Tibial artery (tissue), 4 donors: ENCODE measurements around the gene RPL38.

Experiments
- DNase-seq, 2 donors: peaks; one replicate each; pipeline ENCODE4 v3.0.0-alpha.2; 2019
- H3K27ac ChIP-seq, 2 donors: fragments of 200-600 bp; sonication (generic) in 1 of 2; 1 replicate in 1 of 2; 2 replicates in 1 of 2; pipeline ENCODE4 v1.5.1; 2018 to 2019; ENCODE audit warnings: mild to moderate bottlenecking in 1 of 2
- H3K27me3 ChIP-seq, 2 donors: fragments of 200-600 bp; sonication (generic) in 1 of 2; one replicate each; pipeline versions ENCODE4 v1.5.1 to v1.6.0; 2016 to 2019
- H3K36me3 ChIP-seq, 3 donors: fragments of 200-600 bp; sonication (generic) in 2 of 3; one replicate each; pipeline ENCODE4 v1.5.1; 2016 to 2019; ENCODE audit warnings: mild to moderate bottlenecking in 2 of 3
- H3K4me1 ChIP-seq, 4 donors: fragments of 200-600 bp; sonication (generic) in 2 of 4; 1 replicate in 3 of 4; 2 replicates in 1 of 4; pipeline ENCODE4 v1.5.1; 2016 to 2019
- H3K4me3 ChIP-seq, 2 donors: fragments of 200-600 bp; sonication (generic) in 1 of 2; 1 replicate in 1 of 2; 2 replicates in 1 of 2; pipeline ENCODE4 v1.5.1; 2018 to 2019; ENCODE audit warnings: mild to moderate bottlenecking in 2 of 2
- H3K9me3 ChIP-seq, 3 donors: fragments of 200-600 bp; sonication (generic) in 1 of 3; one replicate each; pipeline ENCODE4 v1.5.1; 2016 to 2019
- intact Hi-C: fragments of 100-400 bp; cut with DNase I; formaldehyde crosslinking; loops from one replicate; pipeline ENCODE4 v1.15.0; 2023; ENCODE audit warnings: low total_unique reads
- TF ChIP-seq, protein P1 (sequence below), 2 experiments: fragments of 200-600 bp in 1 of 2; fragments of 450-650 bp in 1 of 2; IDR thresholded peaks; one replicate each; pipeline ENCODE4 v1.5.1; 2017 to 2019; ENCODE audit warnings: antibody characterized with exemption in 2 of 2, mild to moderate bottlenecking in 1 of 2, moderate library complexity in 1 of 2

The RPL38 gene

DNA sequence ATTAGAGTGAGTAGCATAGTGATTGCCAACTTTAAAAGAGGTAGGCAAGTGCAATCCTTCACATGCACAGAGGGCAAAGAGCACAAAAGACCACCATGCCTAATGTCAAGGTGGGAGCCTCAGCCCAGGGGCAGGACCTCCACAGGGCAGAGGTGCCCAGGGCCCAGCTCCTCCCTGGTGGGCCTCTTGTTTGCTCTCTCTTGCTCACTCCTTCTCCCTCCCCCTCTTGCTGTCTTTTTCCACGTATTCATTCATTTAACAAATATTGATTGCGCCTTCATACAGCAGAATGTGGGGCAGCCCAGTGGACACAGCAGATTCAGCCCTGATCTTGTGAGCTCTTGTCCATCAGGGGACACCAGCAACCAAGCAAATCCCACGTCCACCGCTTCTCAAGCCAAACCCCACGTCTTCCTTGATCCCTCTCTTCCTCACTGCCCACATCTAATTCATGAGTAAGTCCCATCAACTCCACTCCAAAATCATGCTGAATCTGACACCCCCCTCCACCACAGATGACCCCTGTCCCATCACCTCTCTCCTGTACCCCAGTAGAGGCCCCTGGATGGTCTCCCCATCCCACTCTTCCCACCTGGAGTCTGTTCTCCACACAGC is 44.1 kb upstream of the RPL38 start:
- no peak overlapping the region for H3K27ac ChIP-seq
- intact Hi-C loops: no loop called here
- DNase-seq: peak in 1 of 2 donors; percentile 31
- no peaks in the 10 kb centered on the region for H3K4me1 ChIP-seq
- no peak overlapping the region for H3K4me3 ChIP-seq
- H3K27me3 ChIP-seq: peaks cover 0 to 41% of the 10 kb centered on the region in 2 donors
- no peaks in the 10 kb centered on the region for H3K36me3 ChIP-seq
- TF ChIP-seq, protein P1, sequence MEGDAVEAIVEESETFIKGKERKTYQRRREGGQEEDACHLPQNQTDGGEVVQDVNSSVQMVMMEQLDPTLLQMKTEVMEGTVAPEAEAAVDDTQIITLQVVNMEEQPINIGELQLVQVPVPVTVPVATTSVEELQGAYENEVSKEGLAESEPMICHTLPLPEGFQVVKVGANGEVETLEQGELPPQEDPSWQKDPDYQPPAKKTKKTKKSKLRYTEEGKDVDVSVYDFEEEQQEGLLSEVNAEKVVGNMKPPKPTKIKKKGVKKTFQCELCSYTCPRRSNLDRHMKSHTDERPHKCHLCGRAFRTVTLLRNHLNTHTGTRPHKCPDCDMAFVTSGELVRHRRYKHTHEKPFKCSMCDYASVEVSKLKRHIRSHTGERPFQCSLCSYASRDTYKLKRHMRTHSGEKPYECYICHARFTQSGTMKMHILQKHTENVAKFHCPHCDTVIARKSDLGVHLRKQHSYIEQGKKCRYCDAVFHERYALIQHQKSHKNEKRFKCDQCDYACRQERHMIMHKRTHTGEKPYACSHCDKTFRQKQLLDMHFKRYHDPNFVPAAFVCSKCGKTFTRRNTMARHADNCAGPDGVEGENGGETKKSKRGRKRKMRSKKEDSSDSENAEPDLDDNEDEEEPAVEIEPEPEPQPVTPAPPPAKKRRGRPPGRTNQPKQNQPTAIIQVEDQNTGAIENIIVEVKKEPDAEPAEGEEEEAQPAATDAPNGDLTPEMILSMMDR (IDR thresholded peaks at IDR 0.05): no peak
- H3K9me3 ChIP-seq: peaks cover 0 to 4% (median 0%) of the 10 kb centered on the region in 3 donors

DNA sequence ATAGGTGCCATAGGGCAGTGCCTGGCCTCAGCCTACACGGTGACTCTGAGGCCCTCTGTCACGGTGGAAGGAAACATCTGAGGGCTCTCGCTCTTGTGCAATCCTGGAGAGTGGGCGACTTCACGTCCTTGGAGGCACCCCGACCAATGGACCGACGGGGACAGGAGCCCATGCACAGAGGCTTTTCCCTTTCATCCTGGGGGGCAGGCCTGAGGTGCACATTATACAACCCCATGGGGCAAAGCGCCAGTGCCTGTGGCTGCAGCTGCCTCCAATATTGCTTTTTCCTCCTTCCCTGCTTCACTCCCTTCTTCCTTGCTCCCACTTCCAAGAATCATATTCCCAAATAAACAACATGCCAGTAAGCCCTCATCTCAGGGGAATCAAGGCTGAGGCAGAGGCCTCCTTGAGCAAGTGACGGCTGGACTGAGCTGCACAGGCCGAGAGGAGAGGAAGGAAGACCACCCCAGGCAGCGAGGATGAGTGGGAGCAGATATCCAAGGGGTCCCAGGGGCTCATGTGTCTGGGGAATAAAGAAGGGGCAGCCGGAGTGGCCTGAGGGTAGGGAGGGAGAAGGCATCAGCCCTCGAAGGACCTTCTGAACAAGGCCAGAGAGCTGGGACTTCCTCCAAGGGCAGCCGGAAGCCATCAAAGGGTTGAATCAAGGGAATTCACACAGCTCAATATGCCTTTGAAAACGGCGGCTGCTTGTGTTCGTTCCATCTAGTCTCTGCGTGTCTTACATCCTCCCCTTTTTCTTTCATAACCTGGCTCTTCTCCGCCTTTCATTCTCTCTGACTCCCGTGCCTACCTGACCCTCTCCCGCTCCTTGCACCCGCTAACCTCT is 42.6 kb upstream of the RPL38 start:
- DNase-seq: peak in 1 of 2 donors; percentile 51
- Histone ChIP-seq H3K4me3 (no peak overlapping the region), H3K27me3 (peaks cover 0 to 42% of the 10 kb centered on the region in 2 donors)

DNA sequence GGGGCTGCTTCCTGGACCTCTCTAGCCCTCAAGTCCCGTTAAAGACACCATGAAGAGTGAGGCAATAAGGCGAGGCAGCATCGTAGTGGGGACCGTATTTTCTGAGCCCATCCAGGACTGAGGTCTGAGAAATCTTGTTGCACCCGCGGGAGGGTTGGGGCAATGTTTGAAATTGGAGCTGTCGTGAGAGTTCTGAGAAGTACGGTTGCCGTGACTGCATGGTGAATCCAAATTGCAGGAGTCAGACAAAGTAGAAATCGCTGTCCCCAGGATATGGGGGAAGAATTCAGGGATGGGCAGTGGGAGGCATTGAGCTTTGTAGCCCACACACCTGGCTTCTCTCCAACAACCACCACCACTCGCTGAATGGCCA is 42.0 kb upstream of the RPL38 start:
- intact Hi-C loops: no loop called here

More for the DNA sequence above, 42.6 kb upstream of the RPL38 start:
- TF ChIP-seq, protein P1 (IDR thresholded peaks at IDR 0.05): no peak
- Histone ChIP-seq H3K9me3 (peaks cover 0 to 4% (median 0%) of the 10 kb centered on the region in 3 donors), H3K27ac (no peak overlapping the region), H3K4me1 (no peaks in the 10 kb centered on the region), H3K36me3 (no peaks in the 10 kb centered on the region)
- intact Hi-C loops: no loop called here

DNA sequence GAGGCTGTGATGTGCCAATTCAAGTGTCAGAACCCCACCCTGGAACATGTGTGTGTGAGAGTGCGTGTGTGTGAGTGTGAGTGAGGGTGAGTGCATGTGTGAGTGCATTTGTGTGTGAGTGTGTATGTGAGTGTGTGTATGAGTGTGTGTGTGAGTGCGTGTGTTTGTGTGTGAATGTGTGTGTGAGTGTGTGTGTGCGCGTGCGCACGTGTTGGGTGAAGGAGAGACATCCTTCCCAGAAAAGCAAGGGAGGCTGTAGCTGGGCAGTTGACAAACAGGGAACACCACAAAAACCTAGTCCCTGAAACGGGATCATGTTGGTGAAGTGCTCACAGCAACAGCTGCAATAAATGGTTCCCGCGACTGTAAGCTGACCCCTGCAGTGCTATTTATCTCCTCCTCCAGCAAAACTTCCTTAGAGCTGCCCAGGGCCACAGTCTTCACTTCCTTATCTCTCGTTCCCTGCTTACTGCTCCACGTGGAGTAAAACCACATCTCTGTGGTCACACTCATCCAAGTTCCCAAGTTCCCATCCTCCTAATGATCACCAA is 40.1 kb upstream of the RPL38 start:
- Histone ChIP-seq H3K27ac (no peak overlapping the region), H3K4me1 (no peaks in the 10 kb centered on the region), H3K27me3 (peaks cover 0 to 42% of the 10 kb centered on the region in 2 donors), H3K36me3 (no peaks in the 10 kb centered on the region), H3K4me3 (no peak overlapping the region), H3K9me3 (no peaks in the 10 kb centered on the region)
- intact Hi-C loops: no loop called here
- TF ChIP-seq, protein P1 (IDR thresholded peaks at IDR 0.05): no peak
- peak in 1 of 2 donors; percentile 16 for DNase-seq

More for the DNA sequence above, 42.0 kb upstream of the RPL38 start:
- H3K4me3 ChIP-seq: no peak overlapping the region
- DNase-seq: peak in 1 of 2 donors; percentile 9
- H3K27me3 ChIP-seq: peaks cover 0 to 42% of the 10 kb centered on the region in 2 donors
- TF ChIP-seq, protein P1 (IDR thresholded peaks at IDR 0.05): no peak
- peaks cover 0 to 4% (median 0%) of the 10 kb centered on the region in 3 donors for H3K9me3 ChIP-seq
- no peak overlapping the region for H3K27ac ChIP-seq
- H3K4me1 ChIP-seq: no peaks in the 10 kb centered on the region
- no peaks in the 10 kb centered on the region for H3K36me3 ChIP-seq

DNA sequence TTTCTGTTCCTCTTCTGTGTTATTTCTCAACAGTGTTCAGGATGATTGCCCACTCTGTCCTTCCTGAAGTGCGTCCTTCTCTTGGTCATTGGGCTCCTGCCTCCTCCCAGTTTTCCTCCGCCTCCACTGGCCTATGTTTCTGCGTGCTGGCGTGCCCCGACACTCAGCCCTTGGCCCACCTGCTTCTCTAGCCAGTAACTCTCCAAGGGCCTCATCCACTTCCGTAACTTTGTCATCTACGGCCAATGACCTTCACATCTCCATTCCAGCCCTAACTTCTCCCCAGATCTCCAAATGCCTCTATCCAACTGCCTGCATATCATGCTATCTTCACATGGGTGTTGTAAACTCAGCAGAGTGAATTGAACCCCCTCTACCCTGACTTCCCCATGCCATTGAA is 39.6 kb upstream of the RPL38 start:
- no peak overlapping the region for H3K27ac ChIP-seq
- no peaks in the 10 kb centered on the region for H3K9me3 ChIP-seq
- H3K4me1 ChIP-seq: no peaks in the 10 kb centered on the region
- intact Hi-C loops: no loop called here
- no peak overlapping the region for H3K4me3 ChIP-seq
- DNase-seq: peak in 1 of 2 donors; percentile 31
- TF ChIP-seq, protein P1 (IDR thresholded peaks at IDR 0.05): no peak
- H3K36me3 ChIP-seq: no peaks in the 10 kb centered on the region
- peaks cover 0 to 41% of the 10 kb centered on the region in 2 donors for H3K27me3 ChIP-seq
